Adrenal gland (tissue), 12 donors: ENCODE data around the gene KCNJ6. TPM values are rescaled to one million over a fixed set of nuclear protein-coding genes. Genes with fewer than 3 reads are reported as not detected.

ENCODE experiments used
- DNase-seq, 7 donors: peaks; one replicate each; pipeline ENCODE4 v3.0.0-alpha.2; 2019 to 2020
- H3K27ac ChIP-seq, 5 donors: fragments of 200-600 bp; sonication (generic) in 4 of 5; 1 replicate in 3 of 5; 2 replicates in 2 of 5; pipeline versions ENCODE4 v1.5.1 to v1.8.0; 2016 to 2020; ENCODE audit warnings: mild to moderate bottlenecking in 1 of 5
- H3K27me3 ChIP-seq: fragments of 200-600 bp; 2 replicates; pipeline ENCODE4 v1.8.0; 2021
- H3K36me3 ChIP-seq, 2 donors: fragments of 200-600 bp; replicated peaks in 1 of 2; 1 replicate in 1 of 2; 2 replicates in 1 of 2; pipeline versions ENCODE4 v1.5.1 to v1.8.0; 2018 to 2022
- H3K4me1 ChIP-seq, 2 donors: fragments of 200-600 bp; replicated peaks in 1 of 2; 1 replicate in 1 of 2; 2 replicates in 1 of 2; pipeline versions ENCODE4 v1.5.1 to v1.8.0; 2018 to 2021
- H3K4me3 ChIP-seq, 4 donors: fragments of 200-600 bp; sonication (generic) in 3 of 4; one replicate each; pipeline ENCODE4 v1.5.1; 2016 to 2018
- H3K9me3 ChIP-seq, 3 donors: fragments of 200-600 bp; sonication (generic) in 1 of 3; replicated peaks in 1 of 3; 1 replicate in 2 of 3; 2 replicates in 1 of 3; pipeline versions ENCODE4 v1.5.1 to v1.8.0; 2016 to 2021
- CTCF ChIP-seq, 6 experiments: fragments of 450-650 bp in 4 of 6; fragments of 200-600 bp in 2 of 6; sonication (generic) in 1 of 6; IDR thresholded peaks; 1 replicate in 5 of 6; 2 replicates in 1 of 6; pipeline versions ENCODE4 v1.5.1 to v1.8.0; 2016 to 2021; ENCODE audit warnings: antibody characterized with exemption in 6 of 6, mild to moderate bottlenecking in 2 of 6, moderate library complexity in 1 of 6
- POLR2A ChIP-seq, 2 donors: fragments of 450-650 bp; IDR thresholded peaks; one replicate each; pipeline ENCODE4 v1.6.1; 2017; ENCODE audit warnings: antibody characterized with exemption in 2 of 2, mild to moderate bottlenecking in 2 of 2, moderate library complexity in 1 of 2
- WGBS, 4 donors: extraction: QIAGEN DNeasy Blood & Tissue Kit in 2 of 4; methylation state at CpG; one replicate each; pipeline versions ENCODE4 v1.1.5 to v1.1.7; 2013 to 2017; 5-methylcytosine and 5-hydroxymethylcytosine counted together
- intact Hi-C, 2 donors: fragments of 100-400 bp; cut with DNase I; formaldehyde crosslinking; loops; one replicate each; pipeline versions ENCODE4 v1.14.1 to v1.15.0; 2022 to 2023
- polyA plus RNA-seq, 3 donors: library from polyadenylated mRNA; stranded (reverse); fragments of 200-250 nt in 2 of 3; fragments of 350-450 nt in 1 of 3; fragmentation: Illumina TruSeq in 1 of 3; extraction: RNeasy Lipid Tissue Mini Kit (QIAGEN cat#74804) in 1 of 3; gene quantifications; one replicate each; pipeline ENCODE4 v1.2.3, GENCODE V29; 2013 to 2014
- total RNA-seq, 9 donors: library from RNA; depleted of rRNA in 4 of 9; stranded (reverse); fragments of >200 nt in 4 of 9; fragments of 120-200 nt in 1 of 9; fragmentation: NEBNext Ultra II Directional in 1 of 9; extraction: Animal tissue kit (Norgen Biotek cat#: 25700) in 1 of 9; gene quantifications; one replicate each; pipeline versions ENCODE4 v1.1.0 to v1.2.4, GENCODE V29; 2013 to 2023
- donor health status: healthy with polysubstance abuse.
- donor health status: Bipolar disorder and iron deficiency.
- donor health status: DM: yes; HTN: yes; CAD: no.
- donor health status: DM: no; HTN: no; CAD: no.
- donor health status: DM: no; HTN: no; CAD: no.
- donor health status: DM: yes; HTN: yes; CAD: no.

The KCNJ6 gene
- total and polyA plus RNA-seq, 12 donors, result 0.03 to 0.60 (median 0.07) TPM; not detected in 4

DNA sequence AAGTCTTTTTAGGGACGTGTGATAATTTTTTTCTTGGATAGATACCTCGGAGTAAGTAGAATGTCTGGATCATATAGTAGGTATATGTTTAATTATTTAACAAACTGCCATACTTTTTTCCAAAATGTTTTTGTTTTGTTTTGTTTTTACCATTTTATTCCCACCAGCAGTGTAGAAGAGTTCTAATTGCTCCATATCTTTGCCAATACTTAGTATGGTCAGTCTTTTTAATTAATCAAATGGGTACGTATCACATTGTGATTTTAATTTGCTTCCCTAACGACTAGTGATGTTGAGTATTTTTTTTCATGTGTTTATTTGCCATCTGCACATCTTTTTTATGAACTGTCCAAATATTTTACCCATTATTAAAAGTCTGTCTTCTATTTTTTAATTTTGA is 23.6 kb upstream of the KCNJ6 start:
- WGBS, 4 donors, result 79 to 86% (median 81%) methylated on average over 4 of the region's 4 CpGs

DNA sequence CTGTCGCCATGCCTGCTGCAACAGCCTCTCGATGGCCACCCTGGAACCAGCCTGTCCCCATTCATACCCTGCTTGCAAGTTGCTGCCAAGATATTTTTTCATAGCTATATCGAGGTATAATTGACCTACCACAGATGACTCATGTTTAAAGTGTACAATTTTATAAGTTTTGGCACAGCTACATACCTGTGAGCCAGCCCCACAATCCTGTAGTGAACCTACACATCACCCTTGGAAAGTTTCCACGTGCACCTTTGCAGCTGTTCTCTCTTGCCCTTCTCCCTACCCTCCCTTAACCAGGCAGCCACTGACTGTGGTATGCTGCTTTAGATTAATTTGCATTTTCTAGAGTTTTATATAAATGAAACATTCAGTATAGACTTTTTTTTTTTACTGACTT is 23.0 kb upstream of the KCNJ6 start:
- intact Hi-C loops, result no loop called here
- Histone ChIP-seq H3K4me3 (no peak overlapping the region), H3K36me3 (no peaks in the 10 kb centered on the region), H3K9me3 (no peaks in the 10 kb centered on the region), H3K27ac (no peak overlapping the region), H3K27me3 (no peaks in the 10 kb centered on the region), H3K4me1 (no peaks in the 10 kb centered on the region)
- TF ChIP-seq POLR2A (IDR thresholded peaks at IDR 0.05) (no peak), CTCF (IDR thresholded peaks at IDR 0.05) (no peak)
- WGBS, 4 donors, result 77 to 88% (median 84%) methylated on average over 4 of the region's 4 CpGs
- DNase-seq, result no peak

More for the DNA sequence above, 23.6 kb upstream of the KCNJ6 start:
- no peak overlapping the region for H3K4me3 ChIP-seq
- H3K4me1 ChIP-seq, result no peaks in the 10 kb centered on the region
- H3K36me3 ChIP-seq, result no peaks in the 10 kb centered on the region
- TF ChIP-seq CTCF (IDR thresholded peaks at IDR 0.05), result no peak
- no peak for TF ChIP-seq POLR2A (IDR thresholded peaks at IDR 0.05)
- H3K9me3 ChIP-seq, result no peaks in the 10 kb centered on the region
- no peaks in the 10 kb centered on the region for H3K27me3 ChIP-seq
- intact Hi-C loops, result no loop called here
- H3K27ac ChIP-seq, result no peak overlapping the region
- no peak for DNase-seq

DNA sequence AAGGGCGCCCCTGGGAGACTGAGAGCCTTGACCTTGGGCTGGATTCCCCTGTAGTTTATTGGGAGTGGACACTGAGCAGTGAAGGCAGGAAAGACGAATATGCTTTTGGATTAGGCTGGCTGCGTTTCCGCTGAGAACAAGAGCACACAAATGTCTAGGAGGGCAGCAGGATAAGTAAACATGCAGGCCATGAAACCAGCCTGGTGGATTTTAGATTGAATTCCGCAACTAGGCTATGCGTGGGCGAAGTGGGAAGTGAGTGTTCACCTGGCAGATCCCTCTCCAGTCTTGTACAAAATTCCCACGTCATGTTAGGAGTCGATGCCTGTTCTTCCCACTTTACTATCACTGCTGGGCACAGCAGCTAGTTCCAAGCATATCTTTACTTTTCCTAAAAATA is 21.4 kb upstream of the KCNJ6 start:
- H3K36me3 ChIP-seq, result no peaks in the 10 kb centered on the region
- no peaks in the 10 kb centered on the region for H3K9me3 ChIP-seq
- H3K4me3 ChIP-seq, result no peak overlapping the region
- H3K27ac ChIP-seq, result no peak overlapping the region
- no peaks in the 10 kb centered on the region for H3K4me1 ChIP-seq
- intact Hi-C loops, result no loop called here
- DNase-seq, result no peak
- WGBS, 4 donors, result 40 to 59% (median 51%) methylated on average over 9 of the region's 9 CpGs
- TF ChIP-seq CTCF (IDR thresholded peaks at IDR 0.05), result no peak
- no peak for TF ChIP-seq POLR2A (IDR thresholded peaks at IDR 0.05)
- no peaks in the 10 kb centered on the region for H3K27me3 ChIP-seq

- H3K4me1 ChIP-seq, result no peaks in the 10 kb centered on the region
- intact Hi-C loops, result no loop called here
- no peak overlapping the region for H3K4me3 ChIP-seq
- no peaks in the 10 kb centered on the region for H3K9me3 ChIP-seq
- H3K36me3 ChIP-seq, result no peaks in the 10 kb centered on the region
- no peak for TF ChIP-seq POLR2A (IDR thresholded peaks at IDR 0.05)
- TF ChIP-seq CTCF (IDR thresholded peaks at IDR 0.05), result no peak
- 80 to 95% (median 86%) methylated on average over 4 of the region's 4 CpGs for WGBS, 4 donors
- H3K27me3 ChIP-seq, result no peaks in the 10 kb centered on the region
- no peak for DNase-seq
- no peak overlapping the region for H3K27ac ChIP-seq
Measured at GRCh38 chr21:37936010-37936785, 19.9 kb upstream of the KCNJ6 start.
